GM12873 (cell line): ENCODE results near the gene PPFIA3.

ENCODE experiments used
- CTCF ChIP-seq: IDR thresholded peaks from 2 replicates; pipeline ENCODE4 v1.5.1; 2012; ENCODE audit warnings: low read depth, mild to moderate bottlenecking, moderate library complexity, low read length, control low read depth; ENCODE audit not compliant: insufficient read depth; ENCODE audit errors: missing control alignments

The PPFIA3 gene

GRCh38 chr19:49157445-49158224 lies 38.3 kb downstream of the PPFIA3 start, which contains the start of gene TRPM4:
TRPM4 (plus strand) TSS chr19:49157792; CDS start chr19:49157867, 75 bp downstream.
- TF ChIP-seq CTCF, result no peak

GRCh38 chr19:49160450-49161189 lies 41.3 kb downstream of the PPFIA3 start:
- no peak for TF ChIP-seq CTCF

GRCh38 chr19:49161987-49162386 lies 42.6 kb downstream of the PPFIA3 start:
- TF ChIP-seq CTCF, result no peak

- no peak for TF ChIP-seq CTCF
Measured at GRCh38 chr19:49165111-49165750, 45.9 kb downstream of the PPFIA3 start.

GRCh38 chr19:49165865-49166301 lies 46.5 kb downstream of the PPFIA3 start:
- no peak for TF ChIP-seq CTCF

- no peak for TF ChIP-seq CTCF
Measured at GRCh38 chr19:49167857-49168409, 48.6 kb downstream of the PPFIA3 start.
